Endothelial cell of umbilical vein (primary cell): ENCODE data around the gene C16orf95. TPM values are rescaled to one million over a fixed set of nuclear protein-coding genes. Genes with fewer than 3 reads are reported as not detected.

Experiments used
- BruUV-seq: library from RNA; stranded (reverse); fragments of 400-500 nt; replicated peaks from 2 replicates; lab custom pipeline; 2021; lab: Mats Ljungman, UMichigan
- CTCF ChIA-PET: fragments of 300-600, 350-600 bp; sonication (Branson Sonifier 250); formaldehyde crosslinking; loops from one replicate; lab custom pipeline; 2021; ENCODE audit warnings: antibody characterized with exemption, inconsistent platforms; lab: Charles Lee
- POLR2A ChIA-PET: fragments of 300-600, 350-600 bp; sonication (Branson Sonifier 250); formaldehyde crosslinking; loops from one replicate; lab custom pipeline; 2021; ENCODE audit warnings: antibody characterized with exemption, inconsistent platforms; lab: Charles Lee
- DNase-seq: peaks from one replicate; pipeline ENCODE4 v3.0.0-alpha.2; 2011; ENCODE audit warnings: low read depth, low spot score
- FAIRE-seq: peaks from 2 replicates; lab custom pipeline; 2011; peaks lifted over from hg19 to GRCh38; lab: Jason Lieb, UNC
- H2AFZ ChIP-seq: 2 replicates; pipeline ENCODE4 v1.6.0; 2012; ENCODE audit warnings: low read depth, low read length, control low read depth, inconsistent platforms
- H3K27ac ChIP-seq: 2 replicates; pipeline ENCODE4 v1.5.1; 2011; ENCODE audit warnings: low read depth, mild to moderate bottlenecking, control low read depth, low read length, moderate library complexity; ENCODE audit not compliant: insufficient read depth
- H3K27me3 ChIP-seq, 2 experiments: 2 replicates each; pipeline versions ENCODE4 v1.6.0 to v1.6.1; 2011; ENCODE audit warnings: low read length in 2 of 2, mixed read lengths in 1 of 2; ENCODE audit not compliant: control insufficient read depth in 2 of 2, insufficient read depth in 2 of 2
- H3K36me3 ChIP-seq, 2 experiments: 2 replicates in 1 of 2; 3 replicates in 1 of 2; pipeline ENCODE4 v1.5.1; 2011; ENCODE audit warnings: low read length in 2 of 2, mild to moderate bottlenecking in 1 of 2, moderate library complexity in 1 of 2; ENCODE audit not compliant: control insufficient read depth in 2 of 2, insufficient read depth in 2 of 2; ENCODE audit errors: extremely low read depth in 1 of 2
- H3K4me1 ChIP-seq: 3 replicates; pipeline ENCODE4 v1.5.1; 2011; ENCODE audit warnings: mild to moderate bottlenecking, low read length; ENCODE audit not compliant: control insufficient read depth, insufficient read depth; ENCODE audit errors: extremely low read depth
- H3K4me2 ChIP-seq: 2 replicates; pipeline ENCODE4 v1.6.1; 2011; ENCODE audit warnings: low read length, control low read depth, mixed read lengths; ENCODE audit not compliant: insufficient read depth
- H3K4me3 ChIP-seq, 3 experiments: fragments of 200-600 bp in 1 of 3; sonication (generic), shearing (Covaris generic) in 1 of 3; replicated peaks in 1 of 3; 2 replicates each; pipeline ENCODE4 v1.5.1; 2011 to 2016; ENCODE audit warnings: control low read depth in 3 of 3, low read length in 3 of 3, mild to moderate bottlenecking in 2 of 3, inconsistent platforms in 1 of 3, low read depth in 1 of 3, moderate library complexity in 1 of 3; ENCODE audit not compliant: insufficient read depth in 1 of 3
- H3K79me2 ChIP-seq: 2 replicates; pipeline ENCODE4 v1.6.0; 2012; ENCODE audit warnings: low read length, inconsistent platforms; ENCODE audit not compliant: control insufficient read depth, insufficient read depth
- H3K9ac ChIP-seq: replicated peaks from 2 replicates; pipeline ENCODE3; 2011; ENCODE audit warnings: low read length, control low read depth; ENCODE audit not compliant: insufficient read depth; ENCODE audit errors: extremely low read depth
- H3K9me1 ChIP-seq: replicated peaks from 3 replicates; pipeline ENCODE4 v1.6.0; 2011; ENCODE audit warnings: mild to moderate bottlenecking, low read length; ENCODE audit not compliant: control insufficient read depth, insufficient read depth; ENCODE audit errors: extremely low read depth
- H3K9me3 ChIP-seq: replicated peaks from 2 replicates; pipeline ENCODE4 v1.5.1; 2012; ENCODE audit warnings: low read length, inconsistent platforms; ENCODE audit not compliant: control insufficient read depth, insufficient read depth
- H4K20me1 ChIP-seq: replicated peaks from 2 replicates; pipeline ENCODE3; 2011; ENCODE audit warnings: mild to moderate bottlenecking, low read length; ENCODE audit not compliant: control insufficient read depth, insufficient read depth; ENCODE audit errors: extremely low read depth
- CTCF ChIP-seq, 2 donors: IDR thresholded peaks; 1 replicate in 1 of 2; 2 replicates in 1 of 2; pipeline ENCODE4 v1.5.1; 2011; ENCODE audit warnings: low read length in 2 of 2, mild to moderate bottlenecking in 2 of 2, moderate library complexity in 2 of 2, control low read depth in 1 of 2, inconsistent platforms in 1 of 2, low read depth in 1 of 2; ENCODE audit not compliant: insufficient read depth in 1 of 2; ENCODE audit errors: extremely low read depth in 1 of 2
- FOS ChIP-seq: IDR thresholded peaks from 2 replicates; pipeline ENCODE4 v1.6.1; 2011; ENCODE audit warnings: mild to moderate bottlenecking, low read length, moderate library complexity, borderline replicate concordance; ENCODE audit not compliant: insufficient read depth
- GATA2 ChIP-seq: IDR thresholded peaks from 2 replicates; pipeline ENCODE4 v1.7.0; 2011; ENCODE audit warnings: low read depth, mild to moderate bottlenecking, moderate library complexity, mixed read lengths, low read length; ENCODE audit not compliant: insufficient read length, insufficient read depth
- JUN ChIP-seq: IDR thresholded peaks from 2 replicates; pipeline ENCODE4 v1.6.1; 2011; ENCODE audit warnings: borderline replicate concordance, low read depth; ENCODE audit not compliant: insufficient read length, insufficient read depth
- MAX ChIP-seq: IDR thresholded peaks from 2 replicates; pipeline ENCODE4 v1.6.1; 2011; ENCODE audit not compliant: insufficient read depth, insufficient read length
- POLR2A ChIP-seq: IDR thresholded peaks from 2 replicates; pipeline ENCODE4 v1.6.1; 2012; ENCODE audit warnings: low read depth, mild to moderate bottlenecking, control low read depth, low read length
- dilution Hi-C: fragments of 300-500 bp; cut with MboI; formaldehyde crosslinking; loops from one replicate; pipeline ENCODE4 v1.15.0; 2019; ENCODE audit warnings: low sequenced_read_pairs; ENCODE audit not compliant: extremely low pct_ligation_motif_present
- intact Hi-C: fragments of 100-400 bp; cut with micrococcal nuclease; formaldehyde crosslinking; loops from one replicate; pipeline ENCODE4 v1.10.0; 2022
- polyA plus RNA-seq, 4 experiments: library from polyadenylated mRNA; depleted of rRNA in 3 of 4; stranded (reverse) in 3 of 4; unstranded in 1 of 4; fragments of >200 nt; gene quantifications; 2 replicates each; pipeline versions ENCODE4 v1.2.1 to v1.2.3, GENCODE V29; 2011 to 2012; ENCODE audit warnings: missing spikeins in 1 of 4
- total RNA-seq: library from RNA; stranded (reverse); gene quantifications from 2 replicates; pipeline ENCODE4 v1.2.3, GENCODE V29; 2021

Gene C16orf95
- total and polyA plus RNA-seq, 2 donors (not counting 3 experiments of a cell fraction or from before 2014, with no cell fraction given) = 4.0 to 6.6 TPM

GRCh38 chr16:87295259-87295658, 21.9 kb downstream of the C16orf95 start:
- H3K9me3 ChIP-seq = no peaks in the 10 kb centered on the region
- H4K20me1 ChIP-seq = no peaks in the 10 kb centered on the region
- no peaks in the 10 kb centered on the region for H3K9me1 ChIP-seq
- no peak overlapping the region for H3K9ac ChIP-seq
- H3K4me1 ChIP-seq = no peaks in the 10 kb centered on the region
- dilution Hi-C loops = no loop called here
- no TSS peak for BruUV-seq
- ChIA-PET POLR2A (no interaction called here), CTCF (no interaction called here)
- DNase-seq (no peak), FAIRE-seq (no peak)
- no peak for TF ChIP-seq POLR2A
- TF ChIP-seq JUN = no peak
- no peak for TF ChIP-seq CTCF (IDR thresholded peaks at IDR 0.05; ENCODE audit: extremely low read depth in 1 of 2, insufficient read depth in 1 of 2, low read depth in 1 of 2, low read length in 2 of 2)
- no peak for TF ChIP-seq MAX
- no peak for TF ChIP-seq FOS
- H3K27ac ChIP-seq = no peak overlapping the region
- H3K4me3 ChIP-seq = no peak overlapping the region
- H3K36me3 ChIP-seq = no peaks in the 10 kb centered on the region
- H3K27me3 ChIP-seq = no peaks in the 10 kb centered on the region
- H3K4me2 ChIP-seq = no peak overlapping the region
- intact Hi-C loops = no loop called here
- H3K79me2 ChIP-seq = no peaks in the 10 kb centered on the region
- no peak overlapping the region for H2AFZ ChIP-seq

GRCh38 chr16:87293990-87294389, 23.2 kb downstream of the C16orf95 start:
- FAIRE-seq = no peak
- CTCF ChIA-PET = no interaction called here
- dilution Hi-C loops = no loop called here

More at GRCh38 chr16:87293990-87294389, 23.2 kb downstream of the C16orf95 start:
- TF ChIP-seq POLR2A (no peak), MAX (no peak), GATA2 (no peak), CTCF (IDR thresholded peaks at IDR 0.05; ENCODE audit: extremely low read depth in 1 of 2, insufficient read depth in 1 of 2, low read depth in 1 of 2, low read length in 2 of 2) (no peak), FOS (no peak)
- Histone ChIP-seq H3K4me2 (no peak overlapping the region), H4K20me1 (no peaks in the 10 kb centered on the region), H3K9ac (no peak overlapping the region), H3K79me2 (no peaks in the 10 kb centered on the region), H3K4me3 (no peak overlapping the region), H3K9me1 (no peaks in the 10 kb centered on the region), H3K36me3 (no peaks in the 10 kb centered on the region), H3K27ac (no peak overlapping the region), H2AFZ (no peak overlapping the region), H3K9me3 (no peaks in the 10 kb centered on the region), H3K27me3 (no peaks in the 10 kb centered on the region), H3K4me1 (no peaks in the 10 kb centered on the region)
- BruUV-seq = no TSS peak
- intact Hi-C loops = no loop called here
- no peak for DNase-seq
- POLR2A ChIA-PET = no interaction called here
